Pancreas (tissue), 10 donors: ENCODE results near the gene FKBP4. TPM values are rescaled to one million over a fixed set of nuclear protein-coding genes. Genes with fewer than 3 reads are reported as not detected.

Experiments
- ATAC-seq, 4 donors: fragments of 200-7000 bp; cut with Tn5 transposase; one replicate each; pipeline versions ENCODE4 v1.8.0 to v1.9.1; 2020; ENCODE audit warnings: mild to moderate bottlenecking in 4 of 4, moderate library complexity in 4 of 4
- DNase-seq, 6 donors: peaks; one replicate each; pipeline ENCODE4 v3.0.0-alpha.2; 2020
- FAIRE-seq: peaks from 2 replicates; lab custom pipeline; 2012; peaks lifted over from hg19 to GRCh38; lab: Jason Lieb, UNC
- H3K27ac ChIP-seq, 4 donors: fragments of 200-600 bp; sonication (generic); 1 replicate in 3 of 4; 2 replicates in 1 of 4; pipeline versions ENCODE4 v1.5.0 to v1.8.0; 2020
- H3K27me3 ChIP-seq, 4 donors: fragments of 200-600 bp; one replicate each; pipeline ENCODE4 v1.8.0; 2021
- H3K36me3 ChIP-seq, 3 donors: fragments of 200-600 bp; sonication (generic) in 1 of 3; one replicate each; pipeline versions ENCODE4 v1.5.0 to v1.8.0; 2020 to 2021
- H3K4me1 ChIP-seq, 3 donors: fragments of 200-600 bp; one replicate each; pipeline ENCODE4 v1.8.0; 2021
- H3K4me3 ChIP-seq, 4 donors: fragments of 200-600 bp; sonication (generic) in 2 of 4; one replicate each; pipeline versions ENCODE4 v1.5.0 to v1.8.0; 2020 to 2021
- H3K9me3 ChIP-seq, 4 donors: fragments of 200-600 bp; one replicate each; pipeline ENCODE4 v1.8.0; 2021
- CTCF ChIP-seq, 4 donors: fragments of 200-600 bp; sonication (generic) in 3 of 4; IDR thresholded peaks; one replicate each; pipeline versions ENCODE4 v1.5.0 to v1.8.0; 2021; ENCODE audit warnings: antibody characterized with exemption in 4 of 4
- whole genome bisulfite sequencing, 2 donors: extraction: QIAGEN DNeasy Blood & Tissue Kit; methylation state at CpG; one replicate each; pipeline ENCODE4 v1.1.7; 2013; 5-methylcytosine and 5-hydroxymethylcytosine counted together
- intact Hi-C, 3 donors: fragments of 100-400 bp; cut with DNase I; formaldehyde crosslinking; loops; one replicate each; pipeline versions ENCODE4 v1.11.1 to v1.14.2; 2022
- polyA plus RNA-seq, 2 donors: library from polyadenylated mRNA; stranded (reverse); fragments of 200-250 nt; gene quantifications; one replicate each; pipeline ENCODE4 v1.2.3, GENCODE V29; 2013
- total RNA-seq, 6 donors: library from RNA; stranded (reverse); fragmentation: NEBNext Ultra II Directional in 4 of 6; extraction: Animal tissue kit (Norgen Biotek cat#: 25700) in 4 of 6; gene quantifications; one replicate each; pipeline versions ENCODE4 v1.2.1 to v1.2.4, GENCODE V29; 2021 to 2023
- donor health status: healthy with polysubstance abuse.
- donor health status: DM: no; HTN: no; CAD: no; lungs with moderate emphysema.
- donor health status: DM: no; HTN: no; CAD: no.
- donor health status: control.
- donor health status: control.
- donor health status: Bipolar disorder and iron deficiency.
- donor health status: DM: yes; HTN: yes; CAD: no.
- donor health status: DM: no; HTN: no; CAD: no.
- donor health status: DM: no; HTN: no; CAD: no.
- donor health status: DM: yes; HTN: yes; CAD: no.

Gene FKBP4
- total and polyA plus RNA-seq, 8 donors = 24.2 to 72.8 (median 47.8) TPM

- Histone ChIP-seq H3K4me3 (peak overlapping the region; percentile 16 to 94 (median 71)), H3K9me3 (no peaks in the 10 kb centered on the region), H3K27me3 (no peaks in the 10 kb centered on the region), H3K27ac (peak overlapping the region in 3 of 4 donors; percentile 63 to 92 (median 79)), H3K4me1 (peaks cover 15 to 17% (median 15%) of the 10 kb centered on the region in 3 donors), H3K36me3 (peaks cover 0 to 13% (median 10%) of the 10 kb centered on the region in 3 donors)
- ATAC-seq (peak; percentile 39 to 61 (median 59)), FAIRE-seq (no peak), DNase-seq (peak in 2 of 6 donors; percentile 77 to 79)
- no peak for TF ChIP-seq CTCF (IDR thresholded peaks at IDR 0.05)
- WGBS, 2 donors = 9 to 14% methylated on average over 48 to 49 of the region's 49 CpGs
- intact Hi-C loops = no loop called here
Observed at GRCh38 chr12:2794191-2794735, 507 bp upstream of the FKBP4 start.

GRCh38 chr12:2795291-2796186 is 769 bp downstream of the FKBP4 start:
- Histone ChIP-seq H3K36me3 (peaks cover 0 to 26% (median 22%) of the 10 kb centered on the region in 3 donors), H3K27me3 (no peaks in the 10 kb centered on the region), H3K4me1 (peaks cover 15 to 17% (median 15%) of the 10 kb centered on the region in 3 donors), H3K4me3 (peak overlapping the region; percentile 68 to 94 (median 72)), H3K27ac (peak overlapping the region; percentile 63 to 92 (median 80)), H3K9me3 (no peaks in the 10 kb centered on the region)
- peak; percentile 67 to 90 (median 82) for DNase-seq
- WGBS, 2 donors = 1% methylated on average over 28 to 111 of the region's 111 CpGs
- no peak for FAIRE-seq
- no peak for TF ChIP-seq CTCF (IDR thresholded peaks at IDR 0.05)
- ATAC-seq = peak; percentile 70 to 86 (median 80)
- intact Hi-C loops = no loop called here

- peaks cover 0 to 33% (median 27%) of the 10 kb centered on the region in 3 donors for H3K36me3 ChIP-seq
- H3K27me3 ChIP-seq = no peaks in the 10 kb centered on the region
- peak overlapping the region in 3 of 4 donors; percentile 73 to 92 (median 86) for H3K27ac ChIP-seq
- peak overlapping the region; percentile 68 to 94 (median 72) for H3K4me3 ChIP-seq
- TF ChIP-seq CTCF (IDR thresholded peaks at IDR 0.05) = no peak
- DNase-seq (no peak), ATAC-seq (peak; percentile 20 to 50 (median 30)), FAIRE-seq (no peak)
- 1% methylated on average over 14 of the region's 14 CpGs for WGBS, 2 donors
- intact Hi-C loops = no loop called here
- no peaks in the 10 kb centered on the region for H3K9me3 ChIP-seq
- peaks cover 15 to 17% (median 15%) of the 10 kb centered on the region in 3 donors for H3K4me1 ChIP-seq
Observed at GRCh38 chr12:2796187-2796666, 1.5 kb downstream of the FKBP4 start.

GRCh38 chr12:2797721-2798418 is 3.1 kb downstream of the FKBP4 start:
- peak overlapping the region in 1 of 4 donors; percentile 74 for H3K4me3 ChIP-seq
- 48% methylated on average over 7 of the region's 7 CpGs for WGBS, 2 donors

More at GRCh38 chr12:2797721-2798418, 3.1 kb downstream of the FKBP4 start:
- H3K9me3 ChIP-seq = no peaks in the 10 kb centered on the region
- DNase-seq = peak; percentile 49 to 83 (median 68)
- H3K36me3 ChIP-seq = peaks cover 0 to 49% (median 42%) of the 10 kb centered on the region in 3 donors
- H3K4me1 ChIP-seq = peaks cover 15 to 17% (median 15%) of the 10 kb centered on the region in 3 donors
- no peak overlapping the region for H3K27ac ChIP-seq
- H3K27me3 ChIP-seq = no peaks in the 10 kb centered on the region
- no peak for FAIRE-seq
- no peak for TF ChIP-seq CTCF (IDR thresholded peaks at IDR 0.05)
- intact Hi-C loops = no loop called here
- ATAC-seq = peak in 1 of 4 donors; percentile 4
